Measurements from ENCODE around the gene SGO1. TPM values are rescaled to one million over a fixed set of nuclear protein-coding genes. Genes with fewer than 3 reads are reported as not detected.

The SGO1 gene
- total RNA-seq, 4 donors from 2014 or later: 0.87 TPM; not detected in 3

DNA sequence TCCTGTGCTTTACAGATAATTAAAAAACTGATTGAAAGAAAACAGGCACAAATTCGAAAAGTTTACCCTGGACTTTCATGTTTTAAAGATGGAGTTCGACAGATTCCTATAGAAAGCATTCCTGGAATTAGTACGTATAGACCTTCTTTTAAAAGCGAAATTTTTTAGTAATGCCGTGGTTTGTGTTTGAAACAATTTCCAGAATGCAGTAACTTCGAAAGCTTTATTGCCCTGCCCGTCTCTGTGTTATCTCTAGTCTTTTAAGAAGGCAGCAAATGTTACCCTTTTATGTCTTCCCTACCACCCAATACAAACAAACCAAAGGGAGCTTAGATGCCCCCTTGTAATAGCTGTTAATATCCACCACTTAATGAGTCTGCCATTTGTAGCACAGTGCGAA is 39.7 kb downstream of the SGO1 start:
- Histone ChIP-seq H3K36me3 (peaks cover 0 to 46% (median 0%) of the 10 kb centered on the region in 3 donors), H3K27me3 (no peaks in the 10 kb centered on the region), H3K9me3 (no peaks in the 10 kb centered on the region), H3K4me1 (peaks cover 0 to 10% (median 2%) of the 10 kb centered on the region in 4 donors), H3K4me3 (no peak overlapping the region), H3K27ac (no peak overlapping the region)
- DNase-seq (ENCODE audit: low spot score in 2 of 2): no peak
- WGBS, 2 donors: 81 to 84% methylated on average over 8 of the region's 8 CpGs
- no peak for TF ChIP-seq EP300 (IDR thresholded peaks at IDR 0.05)
- TF ChIP-seq CTCF (IDR thresholded peaks at IDR 0.05): no peak
- no peak for TF ChIP-seq POLR2A (IDR thresholded peaks at IDR 0.05)

- H3K9me3 ChIP-seq: no peaks in the 10 kb centered on the region
- WGBS, 2 donors: 72 to 84% methylated on average over 2 of the region's 2 CpGs
- no peaks in the 10 kb centered on the region for H3K27me3 ChIP-seq
- no peak for TF ChIP-seq POLR2A (IDR thresholded peaks at IDR 0.05)
- TF ChIP-seq CTCF (IDR thresholded peaks at IDR 0.05): no peak
- no peak for TF ChIP-seq EP300 (IDR thresholded peaks at IDR 0.05)
- H3K36me3 ChIP-seq: peaks cover 0 to 46% (median 0%) of the 10 kb centered on the region in 3 donors
- H3K4me3 ChIP-seq: no peak overlapping the region
- peaks cover 0 to 14% (median 2%) of the 10 kb centered on the region in 4 donors for H3K4me1 ChIP-seq
- no peak overlapping the region for H3K27ac ChIP-seq
- DNase-seq (ENCODE audit: low spot score in 2 of 2): no peak
Measured at GRCh38 chr3:20145874-20146273, 40.1 kb downstream of the SGO1 start.

DNA sequence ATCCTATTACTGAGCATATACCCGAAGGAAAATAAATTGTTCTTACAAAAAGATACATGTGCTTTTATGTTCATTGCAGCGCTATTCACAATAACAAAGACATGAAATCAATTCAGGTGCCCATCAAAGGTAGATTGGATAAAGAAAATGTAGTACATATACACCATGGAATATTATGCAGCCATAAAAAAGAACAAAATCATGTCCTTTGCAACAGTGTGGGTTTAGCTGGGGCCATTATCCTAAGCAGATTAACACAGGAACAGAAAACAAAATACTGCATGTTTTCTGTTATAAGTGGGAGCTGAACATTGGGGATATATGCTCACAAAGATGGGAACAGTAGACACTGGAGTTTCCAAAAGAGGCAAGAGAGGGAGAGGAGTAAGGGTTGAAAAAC is 42.5 kb downstream of the SGO1 start:
- TF ChIP-seq POLR2A (IDR thresholded peaks at IDR 0.05) (no peak), CTCF (IDR thresholded peaks at IDR 0.05) (no peak), EP300 (IDR thresholded peaks at IDR 0.05) (no peak)
- 93 to 96% methylated on average over 2 of the region's 2 CpGs for WGBS, 2 donors
- H3K4me1 ChIP-seq: peaks cover 0 to 15% (median 2%) of the 10 kb centered on the region in 4 donors

DNA sequence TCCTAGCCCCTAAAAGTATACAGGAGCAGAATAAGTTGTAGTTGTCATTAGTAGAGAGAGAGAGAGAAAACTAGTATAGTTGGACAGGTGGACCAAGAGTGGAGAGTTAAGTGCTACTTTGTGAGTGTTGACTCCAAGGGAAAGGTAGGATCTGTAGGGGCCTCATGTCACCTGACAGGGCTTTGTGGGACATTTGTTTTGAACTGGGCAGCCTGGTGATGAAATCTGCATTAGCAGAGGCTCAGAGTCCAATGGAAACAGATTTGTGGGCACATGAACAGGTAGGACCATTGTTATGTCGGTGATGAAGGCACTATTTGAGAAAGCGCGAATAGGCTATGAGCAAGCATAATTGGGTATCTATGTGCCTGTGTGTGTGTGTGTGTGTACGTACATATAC is 43.5 kb downstream of the SGO1 start:
- Histone ChIP-seq H3K9me3 (no peaks in the 10 kb centered on the region), H3K4me3 (no peak overlapping the region), H3K4me1 (peaks cover 0 to 15% (median 2%) of the 10 kb centered on the region in 4 donors), H3K27me3 (no peaks in the 10 kb centered on the region), H3K36me3 (peaks cover 0 to 35% (median 0%) of the 10 kb centered on the region in 3 donors), H3K27ac (peak overlapping the region in 2 of 4 donors; percentile 60 to 76)
- TF ChIP-seq CTCF (IDR thresholded peaks at IDR 0.05): no peak
- TF ChIP-seq POLR2A (IDR thresholded peaks at IDR 0.05): no peak
- no peak for TF ChIP-seq EP300 (IDR thresholded peaks at IDR 0.05)
- no peak for DNase-seq (ENCODE audit: low spot score in 2 of 2)
- WGBS, 2 donors: 96 to 98% methylated on average over 4 of the region's 4 CpGs

More for the DNA sequence above, 42.5 kb downstream of the SGO1 start:
- DNase-seq (ENCODE audit: low spot score in 2 of 2): no peak
- Histone ChIP-seq H3K27me3 (no peaks in the 10 kb centered on the region), H3K36me3 (peaks cover 0 to 34% (median 0%) of the 10 kb centered on the region in 3 donors), H3K27ac (no peak overlapping the region), H3K4me3 (no peak overlapping the region), H3K9me3 (no peaks in the 10 kb centered on the region)

GRCh38 chr3:20141851-20142250 is 44.2 kb downstream of the SGO1 start:
- H3K27ac ChIP-seq: peak overlapping the region; percentile 23 to 76 (median 50)
- TF ChIP-seq POLR2A (IDR thresholded peaks at IDR 0.05): no peak
- no peak for TF ChIP-seq CTCF (IDR thresholded peaks at IDR 0.05)
- TF ChIP-seq EP300 (IDR thresholded peaks at IDR 0.05): peak in 1 of 2 donors; percentile 43
- no peaks in the 10 kb centered on the region for H3K9me3 ChIP-seq
- H3K27me3 ChIP-seq: no peaks in the 10 kb centered on the region
- H3K36me3 ChIP-seq: peaks cover 0 to 39% (median 0%) of the 10 kb centered on the region in 3 donors
- 14 to 20% methylated on average over 7 of the region's 7 CpGs for WGBS, 2 donors
- H3K4me1 ChIP-seq: peaks cover 0 to 15% (median 2%) of the 10 kb centered on the region in 4 donors
- peak overlapping the region in 1 of 4 donors; percentile 3 for H3K4me3 ChIP-seq
- DNase-seq (ENCODE audit: low spot score in 2 of 2): peak; percentile 29 to 60

Measured in tibial nerve (tissue), 4 donors.